ENCODE data around the gene NRXN3. TPM values are rescaled to one million over a fixed set of nuclear protein-coding genes. Genes with fewer than 3 reads are reported as not detected.

NRXN3 gene
- total and polyA plus RNA-seq, 2 experiments from 2014 or later, result 1.0 to 1.8 TPM

DNA sequence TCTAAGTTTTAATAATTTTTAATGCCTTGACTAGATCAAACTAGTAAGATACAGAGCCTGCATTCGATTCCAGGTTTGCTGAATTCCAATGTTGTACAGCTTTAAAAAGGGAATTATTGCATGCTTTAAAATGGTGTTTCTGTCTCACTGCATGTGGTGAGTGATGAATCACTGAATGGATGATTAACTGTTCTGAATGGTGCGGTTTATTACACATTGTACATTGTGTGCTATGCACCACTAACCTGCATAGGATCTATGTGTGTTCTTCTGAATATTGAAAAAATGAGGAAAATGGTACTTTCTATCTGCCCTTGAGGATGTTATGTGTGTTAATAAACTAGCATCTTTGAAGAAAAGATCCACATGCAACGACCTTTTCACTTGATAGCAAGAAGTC is 231.7 kb downstream of the NRXN3 start:
- H3K9me3 Mint-ChIP-seq, result no peaks in the 10 kb centered on the region
- H3K27ac ChIP-seq (ENCODE audit: low read depth), result no peak overlapping the region
- no peaks in the 10 kb centered on the region for H4K20me1 ChIP-seq (replicated peaks; ENCODE audit: insufficient read depth)
- H2AFZ ChIP-seq, result no peak overlapping the region
- no peak overlapping the region for H3K4me3 ChIP-seq
- no peaks in the 10 kb centered on the region for H3K36me3 Mint-ChIP-seq (ENCODE audit: low read depth)
- no peaks in the 10 kb centered on the region for H3K27me3 Mint-ChIP-seq (ENCODE audit: insufficient read depth, low read depth, poor library complexity)
- DNase-seq (ENCODE audit: low spot score), result no peak
- H3K4me3 Mint-ChIP-seq, result no peak overlapping the region
- no peak overlapping the region for H3K27ac Mint-ChIP-seq
- H3K4me2 ChIP-seq, result no peak overlapping the region
- TF ChIP-seq, protein P1, sequence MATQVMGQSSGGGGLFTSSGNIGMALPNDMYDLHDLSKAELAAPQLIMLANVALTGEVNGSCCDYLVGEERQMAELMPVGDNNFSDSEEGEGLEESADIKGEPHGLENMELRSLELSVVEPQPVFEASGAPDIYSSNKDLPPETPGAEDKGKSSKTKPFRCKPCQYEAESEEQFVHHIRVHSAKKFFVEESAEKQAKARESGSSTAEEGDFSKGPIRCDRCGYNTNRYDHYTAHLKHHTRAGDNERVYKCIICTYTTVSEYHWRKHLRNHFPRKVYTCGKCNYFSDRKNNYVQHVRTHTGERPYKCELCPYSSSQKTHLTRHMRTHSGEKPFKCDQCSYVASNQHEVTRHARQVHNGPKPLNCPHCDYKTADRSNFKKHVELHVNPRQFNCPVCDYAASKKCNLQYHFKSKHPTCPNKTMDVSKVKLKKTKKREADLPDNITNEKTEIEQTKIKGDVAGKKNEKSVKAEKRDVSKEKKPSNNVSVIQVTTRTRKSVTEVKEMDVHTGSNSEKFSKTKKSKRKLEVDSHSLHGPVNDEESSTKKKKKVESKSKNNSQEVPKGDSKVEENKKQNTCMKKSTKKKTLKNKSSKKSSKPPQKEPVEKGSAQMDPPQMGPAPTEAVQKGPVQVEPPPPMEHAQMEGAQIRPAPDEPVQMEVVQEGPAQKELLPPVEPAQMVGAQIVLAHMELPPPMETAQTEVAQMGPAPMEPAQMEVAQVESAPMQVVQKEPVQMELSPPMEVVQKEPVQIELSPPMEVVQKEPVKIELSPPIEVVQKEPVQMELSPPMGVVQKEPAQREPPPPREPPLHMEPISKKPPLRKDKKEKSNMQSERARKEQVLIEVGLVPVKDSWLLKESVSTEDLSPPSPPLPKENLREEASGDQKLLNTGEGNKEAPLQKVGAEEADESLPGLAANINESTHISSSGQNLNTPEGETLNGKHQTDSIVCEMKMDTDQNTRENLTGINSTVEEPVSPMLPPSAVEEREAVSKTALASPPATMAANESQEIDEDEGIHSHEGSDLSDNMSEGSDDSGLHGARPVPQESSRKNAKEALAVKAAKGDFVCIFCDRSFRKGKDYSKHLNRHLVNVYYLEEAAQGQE (IDR thresholded peaks at IDR 0.05; ENCODE audit: unreplicated experiment), result no peak
- no peak for TF ChIP-seq NANOG (IDR thresholded peaks at IDR 0.05; ENCODE audit: borderline replicate concordance)
- TF ChIP-seq CREB1 (CRISPR knock-in tag; IDR thresholded peaks at IDR 0.05; ENCODE audit: low read depth), result no peak
- no peak for TF ChIP-seq EZH2 (IDR thresholded peaks at IDR 0.05; ENCODE audit: low read depth, unreplicated experiment)
- TF ChIP-seq STAT1 (IDR thresholded peaks at IDR 0.05; ENCODE audit: unreplicated experiment), result no peak
- H3K9me2 ChIP-seq (ENCODE audit: insufficient read depth), result no peaks in the 10 kb centered on the region
- H3K79me2 ChIP-seq (replicated peaks; ENCODE audit: insufficient read depth), result no peaks in the 10 kb centered on the region
- H3K27me3 ChIP-seq (ENCODE audit: insufficient read depth), result no peaks in the 10 kb centered on the region
- H3F3A ChIP-seq (replicated peaks; ENCODE audit: low read depth), result no peaks in the 10 kb centered on the region
- no peak for ATAC-seq
- H3K36me3 ChIP-seq (ENCODE audit: insufficient read depth), result no peaks in the 10 kb centered on the region
- H3K4me1 Mint-ChIP-seq, result peaks cover 20% of the 10 kb centered on the region
- H3K4me1 ChIP-seq (ENCODE audit: insufficient read depth), result peaks cover 18% of the 10 kb centered on the region

DNA sequence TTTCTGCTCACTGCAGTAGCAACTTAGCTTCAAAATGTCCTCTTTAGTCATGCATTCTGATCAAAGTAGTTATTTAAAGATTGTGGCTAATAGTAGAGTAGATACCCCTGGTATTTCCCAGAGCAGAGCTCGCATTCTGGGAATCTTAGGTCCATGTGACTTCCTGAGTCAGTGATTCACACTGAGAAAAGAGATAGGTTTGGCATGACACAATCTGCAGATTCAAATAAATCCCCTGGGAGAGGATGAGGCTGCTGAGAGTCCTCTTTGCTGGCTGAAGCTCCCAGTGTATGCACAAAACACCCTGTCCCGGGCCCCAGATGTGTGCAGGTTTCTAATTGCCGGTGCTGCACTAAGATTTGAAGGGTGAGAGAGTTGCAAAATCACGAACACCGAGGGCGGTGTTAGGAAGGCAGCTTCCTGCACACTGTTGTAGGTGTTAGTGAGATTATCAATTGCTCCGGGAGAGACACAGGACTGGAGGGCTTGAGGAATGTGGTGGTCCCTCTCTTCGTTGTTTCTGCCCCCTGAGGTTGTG is 233.2 kb downstream of the NRXN3 start:
- H3K27ac Mint-ChIP-seq, result peak overlapping the region; percentile 60; the same call in 1 of the 2 replicates

More for the DNA sequence above, 233.2 kb downstream of the NRXN3 start:
- peak; percentile 21 for DNase-seq (ENCODE audit: low spot score)
- Mint-ChIP-seq H3K36me3 (ENCODE audit: low read depth) (no peaks in the 10 kb centered on the region), H3K4me1 (peaks cover 20% of the 10 kb centered on the region), H3K27me3 (ENCODE audit: insufficient read depth, low read depth, poor library complexity) (peaks cover 2% of the 10 kb centered on the region), H3K4me3 (peak overlapping the region; percentile 51), H3K9me3 (no peaks in the 10 kb centered on the region)
- Histone ChIP-seq H3K27me3 (ENCODE audit: insufficient read depth) (no peaks in the 10 kb centered on the region), H3K4me2 (peak overlapping the region; percentile 23; the same call in 1 of the 2 replicates), H3K79me2 (replicated peaks; ENCODE audit: insufficient read depth) (no peaks in the 10 kb centered on the region), H3F3A (replicated peaks; ENCODE audit: low read depth) (no peaks in the 10 kb centered on the region), H3K36me3 (ENCODE audit: insufficient read depth) (no peaks in the 10 kb centered on the region), H3K9me2 (ENCODE audit: insufficient read depth) (no peaks in the 10 kb centered on the region), H3K27ac (ENCODE audit: low read depth) (0 out of 2 replicates have a peak overlapping the region, but pooled peaks have one; percentile 1), H4K20me1 (replicated peaks; ENCODE audit: insufficient read depth) (no peaks in the 10 kb centered on the region), H3K4me3 (no peak overlapping the region), H2AFZ (peak overlapping the region; percentile 53; the same call in 1 of the 2 replicates), H3K4me1 (ENCODE audit: insufficient read depth) (peaks cover 18% of the 10 kb centered on the region)
- TF ChIP-seq, protein P1 (IDR thresholded peaks at IDR 0.05; ENCODE audit: unreplicated experiment), result no peak
- no peak for TF ChIP-seq STAT1 (IDR thresholded peaks at IDR 0.05; ENCODE audit: unreplicated experiment)
- peak; percentile 84 for ATAC-seq

Measured in GM23338 (cell line).